Thoracic aorta (tissue), 2 donors: Measurements from ENCODE around the gene RHNO1. TPM values are rescaled to one million over a fixed set of nuclear protein-coding genes. Genes with fewer than 3 reads are reported as not detected.

Experiments used
- ATAC-seq: fragments of 150-250 bp; one replicate; pipeline ENCODE4 v1.8.0; 2017; ENCODE audit warnings: low read depth; ENCODE audit not compliant: insufficient number of reproducible peaks, low FRiP score
- DNase-seq: peaks from one replicate; pipeline ENCODE4 v3.0.0-alpha.2; 2020; ENCODE audit warnings: low spot score
- H3K27ac ChIP-seq, 2 donors: fragments of 200-600 bp; sonication (generic); 1 replicate in 1 of 2; 2 replicates in 1 of 2; pipeline ENCODE4 v1.5.1; 2016; ENCODE audit warnings: mild to moderate bottlenecking in 2 of 2, moderate library complexity in 2 of 2
- H3K27me3 ChIP-seq: fragments of 200-600 bp; sonication (generic); replicated peaks from 2 replicates; pipeline ENCODE4 v1.6.0; 2016; ENCODE audit warnings: mild to moderate bottlenecking; ENCODE audit not compliant: insufficient read depth
- H3K36me3 ChIP-seq: fragments of 200-600 bp; sonication (generic); one replicate; pipeline ENCODE4 v1.5.1; 2016
- H3K4me1 ChIP-seq, 2 donors: fragments of 200-600 bp; sonication (generic); 1 replicate in 1 of 2; 2 replicates in 1 of 2; pipeline versions ENCODE4 v1.5.1 to v1.6.0; 2016; ENCODE audit warnings: low read depth in 2 of 2, mild to moderate bottlenecking in 1 of 2; ENCODE audit not compliant: control insufficient read depth in 1 of 2
- H3K4me3 ChIP-seq: fragments of 200-600 bp; sonication (generic); 2 replicates; pipeline ENCODE4 v1.5.1; 2016; ENCODE audit warnings: mild to moderate bottlenecking
- H3K9me3 ChIP-seq: fragments of 200-600 bp; sonication (generic); 2 replicates; pipeline ENCODE4 v1.5.1; 2016
- total RNA-seq, 2 donors: library from RNA; depleted of rRNA; stranded (reverse); fragments of >200 nt; gene quantifications; one replicate each; pipeline versions ENCODE4 v1.1.0 to v1.2.3, GENCODE V29; 2016
- TF ChIP-seq, protein P1 (sequence below): fragments of 200-600 bp; sonication (generic); IDR thresholded peaks from one replicate; pipeline ENCODE4 v1.5.1; 2019; ENCODE audit warnings: antibody characterized with exemption

RHNO1 gene
- total RNA-seq, 2 donors from 2014 or later, result 9.6 to 10.8 TPM

DNA sequence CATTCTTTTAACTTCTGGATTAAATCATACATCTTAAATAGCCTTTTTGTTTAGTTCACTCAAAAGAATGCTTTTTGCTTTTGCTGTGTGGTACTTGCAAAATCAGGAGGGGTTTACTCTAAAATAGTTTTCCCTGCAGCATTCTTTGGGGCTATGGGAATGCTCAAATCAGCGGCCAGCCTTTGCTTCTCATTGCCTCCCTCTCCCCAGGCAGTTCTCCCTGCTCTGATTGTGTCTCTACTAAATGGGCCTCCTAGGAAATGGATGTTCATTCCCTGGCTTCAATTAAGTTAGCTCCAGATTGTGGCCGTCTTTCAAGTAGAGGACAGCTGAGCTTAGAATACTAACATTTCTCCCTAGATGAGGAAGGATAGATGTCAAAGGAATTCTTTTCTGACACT is 18.0 kb downstream of the RHNO1 start:
- Histone ChIP-seq H3K27me3 (no peaks in the 10 kb centered on the region), H3K36me3 (no peaks in the 10 kb centered on the region), H3K27ac (peak overlapping the region in 1 of 2 donors; percentile 9), H3K9me3 (no peaks in the 10 kb centered on the region), H3K4me1 (peaks cover 23 to 37% of the 10 kb centered on the region in 2 donors), H3K4me3 (no peak overlapping the region)
- TF ChIP-seq, protein P1, sequence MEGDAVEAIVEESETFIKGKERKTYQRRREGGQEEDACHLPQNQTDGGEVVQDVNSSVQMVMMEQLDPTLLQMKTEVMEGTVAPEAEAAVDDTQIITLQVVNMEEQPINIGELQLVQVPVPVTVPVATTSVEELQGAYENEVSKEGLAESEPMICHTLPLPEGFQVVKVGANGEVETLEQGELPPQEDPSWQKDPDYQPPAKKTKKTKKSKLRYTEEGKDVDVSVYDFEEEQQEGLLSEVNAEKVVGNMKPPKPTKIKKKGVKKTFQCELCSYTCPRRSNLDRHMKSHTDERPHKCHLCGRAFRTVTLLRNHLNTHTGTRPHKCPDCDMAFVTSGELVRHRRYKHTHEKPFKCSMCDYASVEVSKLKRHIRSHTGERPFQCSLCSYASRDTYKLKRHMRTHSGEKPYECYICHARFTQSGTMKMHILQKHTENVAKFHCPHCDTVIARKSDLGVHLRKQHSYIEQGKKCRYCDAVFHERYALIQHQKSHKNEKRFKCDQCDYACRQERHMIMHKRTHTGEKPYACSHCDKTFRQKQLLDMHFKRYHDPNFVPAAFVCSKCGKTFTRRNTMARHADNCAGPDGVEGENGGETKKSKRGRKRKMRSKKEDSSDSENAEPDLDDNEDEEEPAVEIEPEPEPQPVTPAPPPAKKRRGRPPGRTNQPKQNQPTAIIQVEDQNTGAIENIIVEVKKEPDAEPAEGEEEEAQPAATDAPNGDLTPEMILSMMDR, result no peak
- ATAC-seq (no peak), DNase-seq (no peak)

DNA sequence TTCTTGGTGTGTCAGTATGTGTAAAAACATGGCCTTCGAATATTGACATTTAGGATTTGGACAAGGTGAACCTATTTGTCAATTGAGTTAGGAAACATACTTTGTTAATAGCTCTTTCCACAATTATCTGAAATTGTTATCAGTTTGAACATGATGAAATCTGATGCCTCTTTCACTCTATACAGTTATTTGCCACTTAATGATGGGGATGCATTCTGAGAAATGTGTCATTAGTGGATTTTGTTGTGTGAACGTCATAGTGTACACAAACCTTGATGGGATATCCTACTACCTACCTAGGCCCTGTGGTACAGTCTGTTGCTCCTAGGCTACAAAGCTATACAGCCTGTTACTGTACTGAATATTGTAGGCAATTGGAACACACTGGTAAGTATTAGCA is 18.5 kb downstream of the RHNO1 start:
- no peak for ATAC-seq
- Histone ChIP-seq H3K4me3 (no peak overlapping the region), H3K27ac (no peak overlapping the region), H3K36me3 (no peaks in the 10 kb centered on the region), H3K27me3 (no peaks in the 10 kb centered on the region), H3K4me1 (peaks cover 23 to 34% of the 10 kb centered on the region in 2 donors), H3K9me3 (no peaks in the 10 kb centered on the region)
- DNase-seq, result no peak
- TF ChIP-seq, protein P1, result no peak

DNA sequence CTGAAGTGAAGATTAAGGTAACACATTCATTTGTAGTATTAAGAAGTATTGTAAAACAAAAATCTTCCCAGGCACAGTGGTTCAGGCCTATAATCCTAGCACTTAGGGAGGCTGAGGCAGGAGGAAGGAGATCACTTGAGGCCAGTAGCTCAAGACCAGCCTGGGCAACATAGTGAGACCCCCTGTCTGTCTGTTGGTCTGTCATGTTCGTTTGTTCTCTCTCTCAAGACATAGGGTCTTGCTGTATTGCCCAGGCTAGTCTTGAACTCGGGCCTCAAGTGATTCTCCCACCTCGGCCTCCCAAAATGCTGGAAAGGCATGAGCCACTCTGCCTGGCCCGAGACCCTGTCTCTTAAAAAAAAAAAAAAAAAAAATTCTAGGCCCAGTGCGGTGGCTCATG is 20.4 kb downstream of the RHNO1 start:
- Histone ChIP-seq H3K27me3 (no peaks in the 10 kb centered on the region), H3K9me3 (no peaks in the 10 kb centered on the region), H3K4me1 (peaks cover 17 to 34% of the 10 kb centered on the region in 2 donors), H3K36me3 (no peaks in the 10 kb centered on the region), H3K27ac (no peak overlapping the region), H3K4me3 (no peak overlapping the region)
- DNase-seq (no peak), ATAC-seq (no peak)
- TF ChIP-seq, protein P1, result no peak

DNA sequence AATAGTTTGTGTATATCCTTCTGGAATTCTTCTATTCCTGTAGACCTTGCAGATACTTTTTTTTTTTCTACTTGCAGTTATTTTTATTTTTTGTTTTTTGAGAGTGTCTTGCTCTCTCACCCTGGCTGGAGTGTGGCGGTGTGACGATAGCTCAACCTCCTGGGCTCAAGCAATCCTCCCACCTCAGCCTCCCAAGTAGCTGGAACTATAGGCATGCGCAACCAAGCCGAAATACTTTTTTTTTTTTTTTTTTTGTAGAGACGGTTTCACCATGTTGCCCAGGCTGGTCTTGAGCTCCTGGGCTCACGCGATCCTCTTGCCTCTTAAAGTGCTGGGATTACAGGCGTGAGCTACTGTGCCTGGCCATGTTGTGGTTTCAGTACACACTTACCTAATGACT is 23.6 kb downstream of the RHNO1 start:
- no peaks in the 10 kb centered on the region for H3K36me3 ChIP-seq
- H3K4me1 ChIP-seq, result peaks cover 4 to 17% of the 10 kb centered on the region in 2 donors
- H3K27ac ChIP-seq, result no peak overlapping the region
- TF ChIP-seq, protein P1, result no peak
- H3K9me3 ChIP-seq, result no peaks in the 10 kb centered on the region
- H3K27me3 ChIP-seq, result no peaks in the 10 kb centered on the region
- DNase-seq, result no peak
- ATAC-seq, result no peak
- no peak overlapping the region for H3K4me3 ChIP-seq

DNA sequence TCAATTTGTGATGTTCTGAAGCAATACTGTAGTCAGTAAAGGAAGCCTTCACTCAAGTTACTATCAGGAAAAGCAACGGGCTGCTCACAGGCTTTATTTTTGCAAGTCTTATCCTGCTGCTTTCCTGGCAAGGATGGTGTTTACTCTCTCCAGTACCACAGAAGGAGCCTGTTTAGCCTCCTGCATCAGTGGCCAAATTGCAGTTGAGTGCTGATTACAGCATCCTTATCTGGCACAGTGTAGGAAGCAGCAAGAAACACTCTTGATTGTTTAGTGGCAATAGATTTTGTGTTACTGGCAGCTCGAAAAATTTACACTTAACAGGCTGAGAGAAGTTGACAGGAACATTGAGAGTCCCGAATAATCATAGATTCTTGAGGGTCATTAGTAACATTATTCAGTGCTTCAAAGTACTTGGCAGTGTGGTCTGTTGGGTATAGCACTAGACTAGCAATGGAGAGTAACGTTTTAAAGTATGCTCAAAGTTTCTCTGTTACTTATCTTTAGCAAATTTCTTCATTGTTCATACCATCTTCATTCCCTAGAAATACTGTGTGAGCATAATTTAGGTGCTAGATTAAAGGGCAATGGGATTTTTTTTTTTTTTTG is 25.4 kb downstream of the RHNO1 start:
- Histone ChIP-seq H3K4me1 (peaks cover 4 to 10% of the 10 kb centered on the region in 2 donors), H3K4me3 (no peak overlapping the region), H3K36me3 (no peaks in the 10 kb centered on the region), H3K9me3 (no peaks in the 10 kb centered on the region), H3K27me3 (no peaks in the 10 kb centered on the region), H3K27ac (no peak overlapping the region)
- TF ChIP-seq, protein P1, result no peak
- DNase-seq (no peak), ATAC-seq (no peak)
